Fibroblast of peridontal ligament (primary cell): ENCODE measurements around the gene BAZ1B.
"Not testable (repeated sequence)": the region's sequence is repeated elsewhere in the genome, so short reads cannot be mapped to it uniquely, and the experiment has no call there.

Experiments used
- DNase-seq: peaks from one replicate; pipeline ENCODE4 v3.0.0-alpha.2; 2010; ENCODE audit errors: extremely low read depth

The BAZ1B gene

DNA sequence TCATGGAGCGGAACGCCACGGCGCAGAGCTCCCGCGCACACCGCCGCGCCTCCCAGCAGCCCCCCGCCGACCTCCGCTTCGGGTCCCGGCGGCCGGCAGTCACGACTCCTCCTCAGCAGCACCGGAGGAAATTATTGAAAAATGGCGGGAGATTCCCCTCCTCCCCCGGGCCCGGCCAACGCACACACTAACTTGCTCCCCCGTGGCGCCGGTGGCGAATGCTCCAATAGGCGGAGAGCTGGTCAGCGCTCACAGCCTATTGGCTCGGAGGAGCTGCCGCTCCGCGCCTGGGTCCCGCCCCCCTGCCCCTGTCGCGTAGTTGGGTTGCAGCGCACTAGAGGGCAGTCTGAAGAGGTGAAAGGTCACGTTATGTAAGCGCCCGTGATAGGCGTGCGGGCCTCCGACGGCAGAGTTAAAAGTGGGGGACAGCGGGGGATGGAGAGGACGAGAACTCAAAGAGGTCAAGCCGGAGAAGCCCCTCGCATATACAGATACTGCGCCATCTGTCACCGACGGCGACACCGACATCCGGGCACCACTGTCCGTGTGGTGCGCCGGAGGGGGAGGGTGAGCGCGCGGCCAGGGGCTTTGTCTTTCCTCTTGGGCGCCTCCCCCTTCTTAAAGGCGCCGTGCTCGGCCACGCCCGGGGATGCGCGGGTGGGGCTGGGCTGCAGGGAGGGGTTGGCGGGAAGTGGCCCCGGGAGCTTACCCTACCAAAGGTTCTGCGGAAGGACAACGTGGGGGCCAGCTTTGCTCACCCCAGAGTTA, at the start of gene BAZ1B:
TSS of gene BAZ1B (minus strand) at position 189 of the 768 bp plus-strand sequence. CDS start 360 bp downstream, outside the sequence.
- peak; percentile 97 for DNase-seq

- no peak for DNase-seq
Observed at GRCh38 chr7:73570977-73571376, 48.9 kb upstream of the BAZ1B start.

GRCh38 chr7:73570521-73570920, 48.4 kb upstream of the BAZ1B start:
- no peak for DNase-seq

DNA sequence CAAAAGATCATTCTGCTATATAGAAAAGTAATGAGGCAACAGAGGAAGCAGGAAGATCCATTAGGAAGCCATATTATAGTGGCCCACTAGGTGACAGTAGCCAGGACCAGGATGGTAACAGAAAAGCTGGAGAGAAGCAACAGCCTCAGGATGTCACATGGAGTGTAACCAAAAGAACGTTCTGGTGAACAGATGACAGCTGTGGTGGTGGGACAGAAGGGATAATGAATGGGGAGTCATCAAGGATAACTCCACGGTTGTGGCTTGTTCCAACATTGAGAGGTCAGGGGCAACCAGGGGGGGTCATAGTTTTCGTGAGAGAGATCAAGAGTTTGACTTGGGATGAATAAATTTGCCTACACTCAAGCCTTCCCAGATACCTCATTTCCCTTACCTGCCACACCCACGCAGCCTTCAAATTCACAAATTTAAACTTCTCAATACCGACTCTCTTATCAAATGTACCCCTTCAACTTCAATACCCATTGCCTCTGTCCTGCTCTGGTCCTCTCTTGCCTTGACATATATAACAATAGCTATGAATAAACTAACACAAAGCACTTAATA, 47.0 kb upstream of the BAZ1B start:
- DNase-seq = no peak

DNA sequence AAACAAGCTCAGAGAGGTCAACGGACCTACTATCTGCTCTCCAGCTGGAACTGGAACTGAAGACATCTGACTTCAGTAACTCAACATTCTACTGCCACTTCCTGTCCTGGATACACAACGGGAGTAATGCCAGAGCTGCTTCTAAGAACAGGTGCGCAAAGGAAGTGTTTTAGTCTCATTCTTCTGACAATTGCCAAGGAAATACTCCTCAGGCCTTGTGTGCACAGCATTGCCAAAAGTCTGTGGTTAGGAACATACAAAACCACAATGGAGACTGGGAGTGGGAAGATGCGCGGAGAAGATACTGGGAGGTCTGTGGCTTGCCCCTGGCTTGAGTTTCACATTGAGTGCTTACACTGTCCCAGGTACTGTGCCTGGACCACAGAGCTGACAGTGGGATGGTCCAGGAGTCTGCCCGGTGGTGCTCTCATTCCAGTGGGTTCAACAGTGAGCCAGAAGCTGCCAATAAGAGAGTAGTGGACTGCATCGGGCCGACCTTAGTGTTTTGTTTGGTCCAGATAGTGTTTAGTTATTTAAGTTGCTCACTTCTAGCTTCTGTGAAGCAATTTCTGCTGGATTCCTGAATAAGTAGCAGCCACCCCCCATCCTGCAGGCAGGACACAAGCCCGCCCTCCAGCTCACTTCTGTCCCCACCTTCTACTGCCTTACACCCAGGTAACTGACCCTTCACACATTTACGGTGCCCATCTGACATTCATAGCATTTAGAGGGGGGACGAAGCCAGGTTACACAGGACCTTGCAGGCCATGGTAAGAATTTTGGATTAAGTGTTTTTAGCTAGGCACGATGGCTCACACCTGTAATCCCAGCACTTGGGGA, 46.0 kb upstream of the BAZ1B start:
- peak; percentile 32 for DNase-seq

DNA sequence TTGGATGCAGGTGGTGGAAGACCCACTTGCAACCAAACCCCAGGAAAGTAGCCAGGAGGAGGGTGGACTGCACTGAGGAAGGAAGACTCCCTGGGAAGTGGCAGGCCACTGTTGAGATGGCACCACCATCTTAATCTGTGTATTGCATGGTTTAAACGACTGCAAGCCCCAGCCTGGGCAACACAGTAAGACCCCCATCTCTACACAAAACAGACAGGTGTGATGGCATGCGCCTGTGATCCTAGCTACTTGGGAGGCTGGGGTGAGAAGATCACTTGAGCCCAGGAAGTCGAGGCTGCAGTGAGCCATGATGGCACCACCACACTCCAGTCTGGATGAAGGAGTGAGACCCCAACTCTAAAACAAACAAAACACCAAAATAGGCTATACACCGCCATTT, 45.0 kb upstream of the BAZ1B start:
- DNase-seq = no peak

- DNase-seq = not testable (repeated sequence)
Observed at GRCh38 chr7:73566431-73566830, 44.3 kb upstream of the BAZ1B start.

DNA sequence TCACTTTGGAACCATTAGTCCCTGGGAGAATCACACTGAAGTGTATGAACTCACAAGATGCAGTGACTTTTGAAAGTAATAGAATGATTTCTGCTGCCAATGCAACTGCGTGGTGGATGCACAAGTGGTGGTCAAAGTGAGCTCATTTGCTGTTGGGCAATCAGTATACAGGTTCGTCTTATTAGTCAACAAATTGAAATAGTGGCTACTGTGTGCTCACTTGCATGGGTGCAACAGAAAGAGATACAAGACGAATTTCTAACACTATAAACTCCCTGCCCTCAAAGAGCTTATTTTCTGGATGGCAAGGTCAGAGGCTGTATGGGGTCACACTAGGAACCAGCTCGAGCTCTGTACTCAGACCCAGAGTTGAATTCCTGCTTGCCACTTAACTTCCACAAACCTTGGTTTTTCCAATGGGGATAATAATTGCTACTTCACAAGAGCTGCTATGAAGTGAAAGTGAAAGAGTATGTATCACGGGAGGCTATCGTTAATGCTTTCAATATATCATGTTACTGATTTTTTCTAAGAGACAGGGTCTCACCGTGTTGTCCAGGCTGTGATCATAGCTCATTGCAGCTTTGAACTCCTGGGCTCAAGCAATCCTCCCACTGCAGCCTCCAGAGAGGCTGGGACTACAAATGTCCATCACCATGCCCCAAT, 43.7 kb upstream of the BAZ1B start:
- DNase-seq = peak; percentile 52

- DNase-seq = peak; percentile 88
Observed at GRCh38 chr7:73560109-73560835, 38.2 kb upstream of the BAZ1B start.

DNA sequence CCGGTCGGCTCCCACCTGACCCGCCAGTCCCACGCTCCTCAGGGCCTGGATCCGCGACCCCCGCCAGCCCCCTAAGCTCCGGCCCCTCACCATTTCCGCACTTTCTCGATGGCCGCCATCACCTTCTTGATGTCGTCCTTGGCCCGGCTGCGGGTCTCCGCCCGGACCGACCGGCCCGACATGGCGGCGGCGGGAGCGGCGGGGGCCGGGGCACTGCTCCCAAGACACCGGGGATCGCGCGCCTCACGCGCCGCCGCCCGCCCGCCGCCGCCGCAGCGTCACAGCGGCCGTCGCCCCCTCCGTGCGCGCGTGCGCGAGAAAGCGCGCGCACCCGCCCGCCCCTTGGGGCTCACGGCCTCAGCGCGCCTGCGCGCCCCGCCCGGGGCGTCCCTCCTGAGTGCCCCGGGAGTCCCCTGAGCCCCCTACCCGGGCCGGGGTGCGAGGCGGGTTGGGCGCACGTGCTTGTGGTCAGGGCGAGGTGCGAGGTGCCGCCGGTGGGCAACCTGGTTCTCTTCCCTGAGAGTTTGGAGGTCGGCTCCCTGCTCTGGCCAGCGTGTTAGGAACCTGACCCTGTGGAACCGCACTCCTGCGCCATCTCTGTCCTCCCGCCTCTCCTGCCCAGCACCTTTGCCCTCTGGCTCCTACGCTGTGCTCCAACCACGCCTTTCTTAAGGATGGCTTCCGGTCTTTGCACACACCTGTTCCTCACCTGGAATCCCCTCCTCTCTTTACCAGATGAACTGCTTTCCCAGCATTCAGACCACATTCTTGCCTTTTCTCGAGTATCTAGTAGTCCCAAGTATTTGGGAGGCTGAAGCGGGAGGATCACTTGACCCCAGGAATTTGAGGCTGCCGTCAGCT, 35.5 kb upstream of the BAZ1B start, which contains the start of gene BCL7B:
TSS of gene BCL7B (minus strand) at position 294 of the 861 bp plus-strand sequence. CDS start at position 182, 112 bp downstream.
- peak; percentile 51 for DNase-seq

DNA sequence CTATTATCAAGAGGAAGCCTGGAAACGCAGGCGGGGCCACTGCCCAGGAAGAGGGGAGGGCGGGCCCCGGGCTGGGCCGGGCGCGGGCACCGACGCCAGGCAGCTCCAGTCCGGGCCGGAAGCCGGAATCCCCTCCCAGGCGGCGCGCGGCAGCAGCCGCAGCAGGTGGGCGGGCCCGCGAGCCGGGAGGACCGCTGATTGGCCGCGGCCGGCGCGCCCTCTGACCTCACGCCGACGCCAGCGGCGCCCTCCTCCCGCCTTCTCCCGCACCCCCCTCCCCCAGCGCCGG, 35.0 kb upstream of the BAZ1B start:
- DNase-seq = peak; percentile 84

- no peak for DNase-seq
Observed at GRCh38 chr7:73556208-73557107, 34.4 kb upstream of the BAZ1B start.

GRCh38 chr7:73555411-73555982, 33.4 kb upstream of the BAZ1B start:
- DNase-seq = peak; percentile 9

- not testable (repeated sequence) for DNase-seq
Observed at GRCh38 chr7:73550093-73550492, 28.0 kb upstream of the BAZ1B start.

DNA sequence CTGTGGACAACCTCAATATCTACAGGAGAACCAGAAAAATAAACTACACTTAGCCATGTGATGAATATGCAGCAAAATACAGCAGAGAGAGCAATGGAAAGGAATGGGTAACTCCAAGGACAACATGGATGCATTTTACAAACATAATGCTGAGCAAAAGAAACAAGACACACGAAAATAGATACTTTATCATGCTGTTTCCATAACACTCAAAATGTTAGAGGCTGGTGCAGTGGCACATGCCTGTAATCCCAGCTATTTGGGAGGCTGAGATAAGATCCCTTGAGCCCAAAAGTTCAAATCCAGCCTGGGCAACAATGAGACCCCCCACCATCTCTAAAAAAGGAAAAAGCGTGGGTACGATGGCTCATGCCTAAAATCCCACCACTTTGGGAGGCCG, 27.1 kb upstream of the BAZ1B start:
- no peak for DNase-seq

- no peak for DNase-seq
Observed at GRCh38 chr7:73547841-73548240, 25.7 kb upstream of the BAZ1B start.

- DNase-seq = no peak
Observed at GRCh38 chr7:73544678-73545077, 22.6 kb upstream of the BAZ1B start.

DNA sequence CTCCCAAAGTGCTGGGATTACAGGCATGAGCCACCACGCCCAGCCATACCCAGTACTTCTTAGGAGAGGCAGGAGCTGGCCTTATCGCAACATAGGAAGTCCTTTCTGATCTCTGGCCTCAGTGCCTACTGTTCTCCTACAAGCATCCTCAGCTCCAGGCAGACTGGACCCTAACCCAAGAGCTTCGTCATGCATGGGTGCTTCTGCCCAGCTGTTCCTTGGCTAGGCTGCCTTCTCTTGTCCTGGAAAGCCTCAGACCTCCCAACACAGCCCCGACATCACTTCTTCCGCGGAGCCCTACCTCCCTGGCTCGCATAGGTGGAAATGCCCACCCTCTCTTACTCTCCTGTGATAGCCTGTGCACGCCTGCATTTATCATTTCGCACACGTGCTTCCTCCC, 19.6 kb upstream of the BAZ1B start:
- no peak for DNase-seq

DNA sequence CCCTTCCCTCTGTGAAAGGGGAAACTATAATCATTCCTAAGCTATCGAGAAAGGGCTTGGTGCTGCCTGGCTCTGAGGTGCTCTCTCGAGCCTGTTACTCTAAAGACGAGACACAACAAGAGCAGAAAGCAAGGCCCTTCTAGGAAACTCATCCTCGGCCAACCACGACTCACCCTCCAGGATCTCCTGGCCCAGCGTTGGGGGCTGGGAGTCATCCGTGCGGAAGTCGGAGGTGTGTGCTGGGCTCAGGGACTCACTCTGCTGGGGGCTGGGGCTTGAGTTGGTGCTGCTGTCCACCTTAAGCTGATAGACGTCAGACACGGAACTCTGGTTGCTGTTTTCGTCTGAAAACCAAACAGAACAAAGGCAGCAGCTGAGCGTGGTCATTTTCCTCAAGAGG, 17.6 kb upstream of the BAZ1B start:
- DNase-seq = no peak
